HFFc6 (cell line): Measurements from ENCODE around the gene CEP76. TPM values are rescaled to one million over a fixed set of nuclear protein-coding genes. Genes with fewer than 3 reads are reported as not detected.

Experiments used
- DNase-seq: peaks from one replicate; pipeline ENCODE4 v3.0.0-alpha.2; 2018
- H3K27ac Mint-ChIP-seq: 2 replicates; pipeline ENCODE4 v1.8.0; 2020; ENCODE audit warnings: mild to moderate bottlenecking, mixed read lengths
- H3K27me3 Mint-ChIP-seq: 2 replicates; pipeline ENCODE4 v1.8.0; 2021; ENCODE audit warnings: mild to moderate bottlenecking, moderate library complexity, mixed read lengths; ENCODE audit not compliant: insufficient read depth
- H3K36me3 Mint-ChIP-seq: 2 replicates; pipeline ENCODE4 v1.8.0; 2021; ENCODE audit warnings: low read depth, mixed read lengths
- H3K4me1 Mint-ChIP-seq: 2 replicates; pipeline ENCODE4 v1.8.0; 2020; ENCODE audit warnings: low read depth, mixed read lengths
- H3K4me3 Mint-ChIP-seq: 2 replicates; pipeline ENCODE4 v1.8.0; 2020; ENCODE audit warnings: mild to moderate bottlenecking, moderate library complexity, mixed read lengths
- H3K9me3 Mint-ChIP-seq: 2 replicates; pipeline ENCODE4 v1.8.0; 2020; ENCODE audit warnings: mild to moderate bottlenecking, mixed read lengths
- CTCF ChIP-seq: fragments of 200-600 bp; sonication (generic); IDR thresholded peaks from 2 replicates; pipeline ENCODE4 v1.5.0; 2021; ENCODE audit warnings: antibody characterized with exemption, mild to moderate bottlenecking
- long read RNA-seq: library from polyadenylated mRNA; unstranded; transcript quantifications from one replicate; pipeline ENCODE4 v2.0.0, GENCODE V29; 2019
- total RNA-seq, 6 experiments: library from RNA; stranded (reverse); fragmentation: NEBNext Ultra II Directional; extraction: Animal tissue kit (Norgen Biotek cat#: 25700); gene quantifications; 2 replicates in 1 of 6; 3 replicates in 5 of 6; pipeline ENCODE4 v1.2.3, GENCODE V29; 2021

Gene CEP76
- 1 to 10 TPM; 5.5 to 8.0 (median 7.6) TPM for total RNA-seq
- long read RNA-seq, transcript CEP76-201 (12 exons, 2,939 nt), result major isoform, 10 of 17 reads
- long read RNA-seq, partial matches to known transcripts, result 6 of 17 reads
- long read RNA-seq, other reads (novel, unspliced or antisense), result 1 of 17 reads

- Mint-ChIP-seq H3K9me3 (peaks cover 8% of the 10 kb centered on the region; the same call in 1 of the 2 replicates), H3K4me3 (peak within 1 kb of the TSS; percentile 97)
- TF ChIP-seq CTCF, result no peak; the same call in 1 of the 2 replicates
These were observed at the start of gene CEP76, which contains the start of gene PSMG2 for GRCh38 chr18:12702221-12703095. Gene CEP76, minus strand, starts transcription at chr18:12702723. Its CDS starts 175 bp downstream, at chr18:12702548. Gene PSMG2, plus strand, starts transcription at chr18:12703042. Its CDS starts 66 bp downstream, at chr18:12703108.

GRCh38 chr18:12751891-12752290, 49.4 kb upstream of the CEP76 start:
- no peak overlapping the region for H3K4me3 Mint-ChIP-seq
- no peak overlapping the region for H3K27ac Mint-ChIP-seq
- H3K9me3 Mint-ChIP-seq, result no peaks in the 10 kb centered on the region
- DNase-seq, result no peak
- peaks cover 24% of the 10 kb centered on the region for H3K4me1 Mint-ChIP-seq
- peaks cover 5% of the 10 kb centered on the region for H3K27me3 Mint-ChIP-seq
- H3K36me3 Mint-ChIP-seq, result no peaks in the 10 kb centered on the region
- TF ChIP-seq CTCF, result no peak

More at GRCh38 chr18:12702221-12703095, at the start of gene CEP76, which contains the start of gene PSMG2:
- Mint-ChIP-seq H3K27me3 (no peaks in the 10 kb centered on the region), H3K36me3 (peaks cover 29% of the 10 kb centered on the region), H3K4me1 (peaks cover 44% of the 10 kb centered on the region), H3K27ac (peak within 1 kb of the TSS; percentile 100)
- DNase-seq, result peak; percentile 82

DNA sequence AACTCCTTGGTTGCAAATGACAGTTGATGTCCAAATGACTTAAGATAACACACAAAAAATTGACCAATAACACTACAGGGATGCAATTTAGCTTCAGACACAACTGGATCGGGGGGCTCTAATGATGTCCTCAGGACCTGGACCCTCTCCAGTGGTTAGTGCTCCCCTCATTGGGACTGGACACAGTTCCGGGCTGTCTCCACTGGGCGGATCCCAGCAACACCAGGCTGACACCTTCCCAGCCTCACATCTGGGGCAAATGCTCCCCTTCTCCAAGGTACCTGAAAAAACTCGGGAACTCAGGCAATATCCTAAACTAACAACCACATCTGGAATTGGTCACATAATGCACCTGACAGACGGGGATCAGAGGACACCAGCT, 49.0 kb upstream of the CEP76 start:
- Mint-ChIP-seq H3K36me3 (no peaks in the 10 kb centered on the region), H3K27ac (no peak overlapping the region), H3K4me3 (no peak overlapping the region), H3K9me3 (no peaks in the 10 kb centered on the region), H3K4me1 (peaks cover 24% of the 10 kb centered on the region), H3K27me3 (peaks cover 5% of the 10 kb centered on the region)
- no peak for DNase-seq
- TF ChIP-seq CTCF, result no peak

GRCh38 chr18:12750715-12751502, 48.4 kb upstream of the CEP76 start:
- peaks cover 24% of the 10 kb centered on the region for H3K4me1 Mint-ChIP-seq
- H3K4me3 Mint-ChIP-seq, result no peak overlapping the region
- H3K27me3 Mint-ChIP-seq, result peaks cover 5% of the 10 kb centered on the region
- H3K27ac Mint-ChIP-seq, result no peak overlapping the region
- no peak for TF ChIP-seq CTCF
- no peaks in the 10 kb centered on the region for H3K36me3 Mint-ChIP-seq
- DNase-seq, result no peak
- H3K9me3 Mint-ChIP-seq, result no peaks in the 10 kb centered on the region

GRCh38 chr18:12750076-12750714, 47.7 kb upstream of the CEP76 start:
- no peak for TF ChIP-seq CTCF
- H3K4me1 Mint-ChIP-seq, result peaks cover 29% of the 10 kb centered on the region
- H3K9me3 Mint-ChIP-seq, result no peaks in the 10 kb centered on the region

More at GRCh38 chr18:12750076-12750714, 47.7 kb upstream of the CEP76 start:
- Mint-ChIP-seq H3K27me3 (peaks cover 5% of the 10 kb centered on the region), H3K4me3 (no peak overlapping the region), H3K27ac (no peak overlapping the region), H3K36me3 (no peaks in the 10 kb centered on the region)
- DNase-seq, result no peak
